Right kidney (tissue), 1 donor: ENCODE data around the gene ROR1.
"Not testable (repeated sequence)": the region's sequence is repeated elsewhere in the genome, so short reads cannot be mapped to it uniquely, and the experiment has no call there.

Source experiments
- DNase-seq: peaks from one replicate; pipeline ENCODE4 v3.0.0-alpha.2; 2016

ROR1 gene

DNA sequence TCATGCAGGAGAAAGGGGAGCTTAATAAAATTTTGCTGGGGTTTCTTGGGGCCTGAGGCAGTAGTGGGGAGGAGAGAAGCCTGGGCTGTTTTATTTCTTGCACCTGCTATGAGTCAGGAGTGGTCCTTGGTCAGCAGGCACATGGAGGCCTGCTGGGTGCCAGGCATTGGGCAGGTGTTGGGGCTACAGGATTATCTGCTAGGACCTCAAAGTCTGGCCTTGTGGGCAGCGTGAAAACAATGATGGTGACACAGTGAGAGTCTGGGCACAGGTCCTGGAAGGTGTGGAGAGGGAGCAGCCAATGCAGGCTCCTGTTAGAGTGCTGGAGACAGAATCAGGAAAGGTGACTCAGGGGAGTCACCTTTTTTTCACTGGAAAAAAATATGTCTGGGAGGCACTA, 17.2 kb downstream of the ROR1 start:
- DNase-seq = no peak

- no peak for DNase-seq
Observed at GRCh38 chr1:63792152-63792551, 18.3 kb downstream of the ROR1 start.

DNA sequence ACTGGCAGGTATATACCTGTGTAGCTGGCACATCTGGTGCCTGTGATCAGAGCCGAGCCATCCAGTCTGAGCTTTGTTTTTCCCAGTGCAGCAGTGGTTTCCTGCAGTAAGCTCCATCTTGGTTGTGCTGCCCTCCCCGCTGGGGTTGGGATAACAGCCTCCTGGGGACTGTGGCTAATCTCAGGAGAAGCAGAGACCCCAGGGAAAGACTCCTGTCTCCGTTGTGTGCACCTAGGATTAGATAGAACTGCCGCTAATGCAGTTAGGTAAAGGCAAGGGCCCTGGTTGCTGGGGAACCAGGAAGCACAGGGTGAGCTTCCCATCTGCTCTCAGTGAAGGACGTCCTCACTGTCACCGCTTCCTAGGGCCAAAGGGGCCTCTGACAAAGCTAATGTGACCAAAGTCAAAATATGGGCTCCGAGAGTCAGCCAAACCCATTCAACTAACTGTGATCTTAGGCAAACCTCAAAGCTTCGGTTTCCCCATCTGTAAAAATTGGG, 20.0 kb downstream of the ROR1 start:
- DNase-seq = no peak

GRCh38 chr1:63794354-63794753, 20.5 kb downstream of the ROR1 start:
- no peak for DNase-seq

- DNase-seq = no peak
Observed at GRCh38 chr1:63794939-63795378, 21.1 kb downstream of the ROR1 start.

GRCh38 chr1:63795455-63795854, 21.6 kb downstream of the ROR1 start:
- DNase-seq = no peak

GRCh38 chr1:63797056-63797726, 23.4 kb downstream of the ROR1 start:
- DNase-seq = no peak

GRCh38 chr1:63798284-63798683, 24.5 kb downstream of the ROR1 start:
- DNase-seq = no peak

GRCh38 chr1:63799307-63799706, 25.5 kb downstream of the ROR1 start:
- no peak for DNase-seq

GRCh38 chr1:63799820-63800219, 26.0 kb downstream of the ROR1 start:
- no peak for DNase-seq

DNA sequence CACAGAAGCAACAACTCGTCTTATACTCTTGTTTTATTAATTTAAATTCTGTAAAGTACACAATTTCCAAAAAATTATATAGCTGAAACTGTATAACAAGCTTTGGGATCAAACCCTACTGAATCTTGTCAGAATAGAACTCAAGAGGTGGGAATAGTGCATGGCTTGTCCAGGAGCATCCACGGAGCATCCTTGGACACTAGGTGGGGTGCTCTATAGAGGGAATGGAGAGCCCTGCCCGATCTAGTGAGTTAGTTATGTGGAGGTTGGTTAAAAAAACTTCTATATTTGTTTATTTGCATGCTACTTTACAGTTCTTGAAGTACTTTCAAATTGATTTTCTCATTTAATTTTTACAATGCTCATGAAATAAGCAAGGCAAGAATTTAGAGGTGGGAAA, 28.3 kb downstream of the ROR1 start:
- no peak for DNase-seq

GRCh38 chr1:63804829-63805484, 31.1 kb downstream of the ROR1 start:
- no peak for DNase-seq

DNA sequence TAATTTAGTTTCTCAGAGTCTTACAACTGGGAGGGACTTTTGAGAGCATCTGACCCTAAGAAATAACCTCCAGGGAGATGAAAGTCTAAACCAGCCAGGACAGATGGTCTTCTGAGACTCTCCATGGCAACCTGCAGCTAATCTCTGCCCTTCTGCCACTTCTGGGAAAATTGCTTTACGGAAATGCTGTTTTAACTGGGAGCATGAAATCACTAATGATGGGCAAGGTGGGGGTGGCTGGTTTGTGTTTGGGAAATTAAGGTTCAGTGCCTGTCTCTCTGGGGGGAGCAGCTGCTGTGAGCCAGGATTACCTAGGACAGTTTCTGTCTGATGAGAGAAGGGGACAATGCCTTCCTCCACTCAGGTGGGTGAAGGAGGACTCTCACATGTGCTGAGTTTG, 33.2 kb downstream of the ROR1 start:
- DNase-seq = no peak

GRCh38 chr1:63810936-63811469, 37.2 kb downstream of the ROR1 start:
- no peak for DNase-seq

DNA sequence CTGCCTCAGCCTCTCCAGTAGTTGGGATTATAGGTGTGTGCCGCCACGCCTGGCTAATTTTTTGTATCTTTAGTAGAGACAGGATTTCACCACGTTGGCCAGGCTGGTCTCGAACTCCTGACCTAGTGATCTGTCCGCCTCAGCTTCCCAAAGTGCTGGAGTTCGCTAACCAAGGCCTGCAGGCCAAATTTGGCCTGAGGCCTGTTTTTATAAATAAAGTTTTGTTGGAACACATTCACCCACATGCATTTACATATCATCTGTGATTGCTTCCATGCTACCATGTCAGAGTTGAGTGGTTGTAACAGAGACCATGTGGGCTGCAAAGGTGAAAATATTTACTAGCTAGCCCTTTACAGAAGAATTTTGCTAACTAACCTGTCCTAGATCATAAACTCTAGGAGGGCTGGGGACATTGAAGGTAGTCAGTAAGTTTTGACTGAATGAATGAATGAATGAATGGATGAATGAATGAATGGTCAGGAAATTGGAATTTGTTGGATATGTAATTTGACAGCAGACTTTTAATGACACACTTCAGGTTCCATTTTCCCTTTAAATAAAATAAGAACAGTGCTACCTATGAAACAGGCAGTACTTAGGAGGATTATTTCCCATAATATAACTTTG, 38.4 kb downstream of the ROR1 start:
- DNase-seq = no peak

DNA sequence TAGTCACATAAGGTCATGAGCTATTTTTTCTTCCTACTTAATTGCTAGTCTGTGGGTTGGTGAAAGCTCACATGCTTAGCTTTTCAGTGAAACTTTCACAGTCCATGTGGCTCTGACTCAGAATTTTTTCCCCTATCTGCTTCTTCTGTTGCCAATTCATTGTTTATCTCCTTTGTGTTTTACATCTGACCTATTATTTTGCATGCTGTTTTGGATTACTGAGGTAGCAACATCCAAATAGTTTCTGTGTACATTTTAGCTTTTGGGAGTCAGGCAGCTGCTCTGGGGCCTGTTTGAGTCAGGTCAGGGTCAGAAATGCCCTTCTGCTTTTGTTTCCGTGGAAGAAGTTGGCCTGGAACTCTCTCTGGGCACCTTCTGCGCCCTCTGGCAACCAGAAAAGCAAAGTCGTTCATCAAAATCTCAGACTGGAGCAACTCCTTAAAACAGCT, 40.0 kb downstream of the ROR1 start:
- DNase-seq = no peak

DNA sequence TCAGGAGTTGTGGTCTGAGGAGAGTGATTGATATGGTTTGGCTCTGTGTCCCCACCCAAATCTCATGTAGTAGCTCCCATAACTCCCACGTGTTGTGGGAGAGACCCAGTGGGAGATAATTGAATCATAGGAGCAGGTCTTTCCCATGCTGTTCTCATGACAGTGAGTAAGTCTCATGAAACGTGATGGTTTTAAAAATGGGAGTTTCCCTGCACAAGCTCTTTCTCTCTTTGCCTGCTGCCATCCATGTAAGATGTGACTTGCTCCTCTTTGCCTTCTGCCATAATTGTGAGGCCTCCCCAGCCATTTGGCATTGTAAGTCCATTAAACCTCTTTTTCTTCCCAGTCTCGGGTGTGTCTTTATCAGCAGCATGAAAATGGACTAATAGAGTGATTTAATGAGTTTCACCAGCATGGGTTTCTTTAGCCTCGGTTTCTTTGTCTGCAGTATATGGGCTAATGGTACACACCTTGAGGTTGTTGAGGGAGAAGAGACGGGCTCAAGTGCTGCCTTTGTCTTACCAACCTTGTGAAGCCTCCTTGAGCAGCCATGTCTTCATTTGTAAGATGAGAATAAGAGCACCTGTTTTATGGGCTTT, 42.5 kb downstream of the ROR1 start:
- not testable (repeated sequence) for DNase-seq

GRCh38 chr1:63817152-63817667, 43.4 kb downstream of the ROR1 start:
- no peak for DNase-seq

DNA sequence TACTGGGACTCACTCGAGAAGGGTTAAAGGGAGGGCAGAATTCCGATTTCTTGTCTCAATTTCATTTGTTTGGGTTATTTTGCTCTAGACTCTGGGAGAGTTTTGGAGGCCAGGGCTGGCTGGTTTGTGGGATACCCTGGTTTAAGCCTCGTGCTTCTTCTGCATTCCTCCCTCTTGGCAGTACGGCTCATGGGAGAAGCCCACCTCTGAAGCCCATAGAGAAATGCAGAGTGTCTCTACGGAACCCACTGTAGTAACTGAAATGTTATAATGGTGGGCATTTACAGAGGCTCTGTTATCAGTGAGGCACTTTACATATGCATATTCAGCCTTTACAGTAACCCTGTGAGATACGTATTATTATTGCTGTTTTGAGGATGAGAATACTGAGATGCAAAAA, 43.9 kb downstream of the ROR1 start:
- no peak for DNase-seq

- DNase-seq = no peak
Observed at GRCh38 chr1:63818567-63819325, 44.9 kb downstream of the ROR1 start.

GRCh38 chr1:63819795-63820194, 46.0 kb downstream of the ROR1 start:
- no peak for DNase-seq
